ENCODE results near the gene PPARG.
A peak's percentile ranks its signal among the peaks of the same experiment; 100 is the strongest.

Gene PPARG

DNA sequence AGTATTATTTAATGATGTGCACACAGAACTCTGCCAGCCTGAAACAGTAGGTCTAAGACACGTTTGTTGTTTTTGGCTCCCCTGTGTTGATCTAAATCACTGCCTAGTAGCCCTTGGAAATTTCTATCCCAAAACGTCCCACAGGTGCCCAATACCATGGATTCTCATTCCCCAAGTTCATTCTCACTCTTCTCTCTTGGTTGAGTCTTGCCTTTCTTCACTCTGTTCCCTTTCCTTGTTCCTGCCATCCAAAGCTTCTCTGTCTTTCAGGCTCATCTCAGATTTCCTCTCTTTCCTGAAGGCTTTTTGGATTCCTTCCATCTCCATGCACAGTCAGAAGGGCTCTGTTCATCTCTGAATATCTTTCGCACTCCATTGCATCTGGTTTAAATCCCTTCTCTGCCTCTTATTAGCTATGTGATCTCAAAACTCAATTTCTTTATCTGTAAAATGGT, 54.2 kb downstream of the PPARG start:
- no peak for DNase-seq (ENCODE audit: low read depth in 2 of 2)

DNA sequence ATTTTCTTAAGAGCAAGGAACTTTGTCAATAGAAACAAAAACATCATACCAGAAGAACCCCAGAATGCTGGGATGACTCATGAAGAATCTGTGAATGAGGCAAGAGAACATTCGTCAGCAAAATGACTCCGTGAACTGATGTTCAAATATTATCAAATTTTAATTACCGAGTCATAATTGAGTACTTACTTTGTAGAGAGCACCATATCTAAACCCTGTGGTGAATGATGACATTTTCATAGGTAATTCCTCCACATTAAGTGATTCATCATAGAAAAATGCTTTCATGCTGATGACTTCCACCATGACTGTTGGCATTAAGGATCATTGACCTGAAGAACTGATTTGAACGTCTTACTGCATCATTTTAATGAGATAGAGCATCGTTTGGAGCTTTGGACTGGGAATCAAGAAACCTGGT, 56.3 kb downstream of the PPARG start:
- no peak for DNase-seq (ENCODE audit: low read depth in 2 of 2)

DNA sequence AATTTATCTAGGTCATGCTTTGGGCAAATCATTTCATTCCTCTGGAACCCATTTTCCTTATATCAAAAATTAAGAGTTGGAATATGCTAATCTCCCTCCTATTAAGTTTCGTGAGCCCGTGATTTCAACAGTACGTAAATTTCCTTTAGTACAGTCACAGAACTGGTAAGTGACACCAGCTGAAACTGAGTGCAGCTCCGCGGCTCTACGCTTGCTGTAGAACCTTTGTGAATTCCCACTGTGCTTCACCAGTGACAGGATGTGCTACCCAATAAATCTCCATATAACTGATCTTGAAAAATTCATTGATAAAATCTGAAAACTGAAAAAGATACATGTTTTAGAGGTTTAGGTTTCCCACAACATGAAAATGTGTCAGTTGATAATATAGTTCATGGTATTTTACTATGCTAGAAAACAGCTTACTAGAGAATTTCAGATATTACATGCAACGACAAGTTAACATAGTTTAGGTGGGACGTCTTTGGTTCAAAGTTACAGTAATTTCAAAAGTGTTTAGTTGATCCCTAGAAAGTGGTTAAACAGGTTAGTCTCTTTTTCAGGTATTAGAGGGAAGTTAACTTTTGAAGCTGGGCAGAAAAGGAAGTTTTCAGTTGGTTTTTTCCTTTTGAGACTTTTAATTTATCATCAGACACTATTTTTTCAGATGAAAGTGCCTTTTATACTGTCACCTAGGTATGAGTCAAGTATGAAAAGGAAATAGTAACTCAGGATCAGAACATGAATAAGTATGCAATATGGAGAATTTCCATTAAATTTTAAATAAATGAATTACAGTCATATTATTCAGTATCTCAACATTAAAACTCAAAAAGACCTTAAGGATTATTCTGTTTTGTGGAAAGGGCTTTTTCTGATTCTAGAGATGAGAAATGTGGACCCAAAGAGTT, 57.0 kb downstream of the PPARG start:
- DNase-seq (ENCODE audit: low read depth in 2 of 2), result peak in 1 of 2 experiments; percentile 6

DNA sequence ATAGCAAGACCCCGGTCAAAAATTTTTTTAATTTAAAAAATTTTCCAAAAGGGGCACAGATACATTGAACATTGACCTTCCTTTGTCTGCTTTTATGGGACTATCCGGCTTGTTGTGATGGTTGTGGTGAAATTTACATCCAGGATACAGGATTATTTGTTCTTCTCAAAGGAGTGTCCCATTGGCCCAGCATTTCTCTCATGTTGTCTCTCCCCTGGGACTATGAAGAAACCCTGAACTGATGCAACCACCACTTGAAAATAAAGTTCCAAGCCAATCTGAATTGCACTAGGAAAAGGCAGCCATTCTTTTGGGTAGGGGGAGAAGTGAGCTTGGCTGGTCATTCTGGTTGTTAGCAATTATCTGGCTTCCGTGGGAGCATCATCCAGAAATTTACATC, 58.4 kb downstream of the PPARG start:
- no peak for DNase-seq (ENCODE audit: low read depth in 2 of 2)

DNA sequence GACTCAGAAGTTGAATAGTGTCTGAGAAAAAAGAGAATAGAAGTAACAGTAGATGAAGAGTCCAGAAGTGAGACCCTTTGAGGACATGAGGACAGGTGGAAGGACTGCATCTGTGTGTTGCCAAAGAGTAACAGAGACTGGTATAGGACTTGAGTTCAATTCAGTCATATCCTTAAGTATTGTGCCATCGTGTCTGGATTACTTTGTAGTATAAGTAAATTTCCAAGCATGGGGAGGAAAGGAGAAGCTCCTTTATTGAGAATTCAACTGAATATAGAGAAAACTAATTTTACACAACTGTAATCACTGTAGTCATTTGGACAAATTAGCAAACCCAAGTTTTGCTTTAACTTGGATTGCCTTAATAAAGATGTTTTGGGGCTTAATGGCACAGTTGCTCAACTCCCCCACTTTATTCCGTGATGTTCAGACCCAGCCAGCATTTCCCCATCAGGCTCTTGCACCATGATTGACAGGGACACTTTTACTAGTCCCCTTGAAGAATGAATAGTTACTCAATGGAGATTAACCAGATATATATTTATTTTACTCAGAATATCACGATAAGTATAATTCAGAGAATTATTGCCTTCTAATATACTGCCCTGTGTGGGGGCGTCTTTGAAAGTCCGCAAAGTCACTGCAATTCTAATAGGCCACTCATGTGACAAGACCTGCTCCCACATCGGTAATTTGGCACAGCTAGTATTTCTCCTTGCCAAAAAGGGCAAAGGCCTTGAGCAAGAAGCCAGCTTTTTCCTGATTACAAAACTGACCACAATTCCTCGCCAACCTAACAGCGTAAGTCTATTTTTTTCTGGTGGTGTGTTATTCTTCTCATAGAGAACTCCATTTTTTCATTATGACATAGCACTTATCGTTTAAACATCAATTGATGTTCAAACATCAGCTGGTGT, 61.3 kb downstream of the PPARG start:
- DNase-seq (ENCODE audit: low read depth in 2 of 2), result no peak

DNA sequence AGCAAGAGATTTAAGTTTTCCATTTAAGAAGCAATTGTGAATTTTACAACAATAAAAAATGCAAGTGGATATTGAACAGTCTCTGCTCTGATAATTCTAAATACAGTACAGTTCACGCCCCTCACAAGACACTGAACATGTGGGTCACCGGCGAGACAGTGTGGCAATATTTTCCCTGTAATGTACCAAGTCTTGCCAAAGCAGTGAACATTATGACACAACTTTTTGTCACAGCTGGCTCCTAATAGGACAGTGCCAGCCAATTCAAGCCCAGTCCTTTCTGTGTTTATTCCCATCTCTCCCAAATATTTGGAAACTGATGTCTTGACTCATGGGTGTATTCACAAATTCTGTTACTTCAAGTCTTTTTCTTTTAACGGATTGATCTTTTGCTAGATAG, 62.3 kb downstream of the PPARG start:
- DNase-seq (ENCODE audit: low read depth in 2 of 2), result no peak

DNA sequence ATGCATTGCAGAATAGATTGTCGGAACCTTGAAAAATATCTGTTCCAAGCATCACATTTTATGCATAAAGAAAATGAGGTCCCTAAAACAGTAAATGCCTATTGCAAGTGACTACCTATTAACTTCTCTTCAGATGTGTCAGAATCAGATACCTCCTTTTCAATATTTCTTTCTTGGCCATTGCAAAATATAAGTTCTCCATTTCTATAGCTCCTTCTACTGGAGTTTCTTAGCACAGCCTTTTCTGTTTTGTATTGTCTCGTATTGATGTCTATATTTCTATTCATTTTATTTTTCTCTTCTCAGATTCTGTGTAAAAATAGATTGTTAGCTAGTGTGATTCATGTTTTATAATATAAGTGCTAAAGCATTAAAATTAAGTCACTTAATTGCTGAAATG, 63.4 kb downstream of the PPARG start:
- DNase-seq (ENCODE audit: low read depth in 2 of 2), result no peak

DNA sequence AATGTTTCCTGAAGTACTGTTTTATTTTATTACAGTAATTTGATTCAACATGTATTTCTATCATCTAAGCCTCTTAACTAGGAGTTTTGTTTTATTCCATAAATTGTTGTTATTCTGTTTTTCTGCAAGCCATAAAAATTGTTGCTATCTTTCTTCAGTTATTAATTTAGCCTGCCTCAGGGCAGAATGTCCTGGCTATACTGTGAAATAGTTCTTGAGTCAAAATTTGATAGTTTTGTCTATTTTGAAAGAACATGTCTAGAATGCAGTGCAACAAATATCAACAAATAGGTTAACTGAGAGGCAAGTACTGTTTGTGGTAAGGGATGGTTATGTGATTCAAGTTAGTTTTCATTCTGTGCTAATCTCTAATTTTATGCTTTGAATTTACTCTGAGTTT, 63.9 kb downstream of the PPARG start:
- DNase-seq (ENCODE audit: low read depth in 2 of 2), result no peak

DNA sequence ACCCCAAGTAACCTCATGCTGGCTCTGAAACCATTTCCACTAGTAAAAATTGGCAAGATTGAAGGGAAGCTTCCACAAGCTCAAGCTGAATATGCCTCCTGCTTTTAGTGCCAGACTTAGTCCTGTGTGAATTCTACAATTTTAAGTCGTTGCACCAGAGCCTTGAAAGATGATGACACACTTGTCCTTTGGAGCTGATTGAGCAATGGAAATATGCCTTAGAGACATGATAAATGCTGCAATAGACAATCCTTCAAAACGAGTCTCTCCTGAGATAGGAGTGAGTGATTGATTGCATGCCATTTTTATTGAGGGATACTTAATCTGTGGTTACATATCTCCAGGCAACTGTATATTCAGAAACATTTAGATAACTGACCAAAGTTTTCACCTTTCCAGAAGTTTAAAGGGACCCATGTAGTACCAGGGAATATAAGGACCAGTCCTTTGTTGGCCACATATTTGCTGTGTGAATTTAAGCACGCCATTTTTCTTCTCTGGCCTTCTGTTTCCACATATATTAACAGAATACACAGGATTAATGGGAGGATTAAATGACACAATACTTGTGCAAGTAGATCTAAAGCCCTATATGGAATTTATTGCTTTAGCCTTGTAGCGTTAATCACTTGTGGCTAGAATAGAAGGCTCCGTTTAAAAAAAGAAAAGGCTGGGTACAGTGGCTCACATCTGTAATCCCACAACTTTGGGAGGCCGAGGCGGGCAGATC, 65.1 kb downstream of the PPARG start:
- no peak for DNase-seq (ENCODE audit: low read depth in 2 of 2)

DNA sequence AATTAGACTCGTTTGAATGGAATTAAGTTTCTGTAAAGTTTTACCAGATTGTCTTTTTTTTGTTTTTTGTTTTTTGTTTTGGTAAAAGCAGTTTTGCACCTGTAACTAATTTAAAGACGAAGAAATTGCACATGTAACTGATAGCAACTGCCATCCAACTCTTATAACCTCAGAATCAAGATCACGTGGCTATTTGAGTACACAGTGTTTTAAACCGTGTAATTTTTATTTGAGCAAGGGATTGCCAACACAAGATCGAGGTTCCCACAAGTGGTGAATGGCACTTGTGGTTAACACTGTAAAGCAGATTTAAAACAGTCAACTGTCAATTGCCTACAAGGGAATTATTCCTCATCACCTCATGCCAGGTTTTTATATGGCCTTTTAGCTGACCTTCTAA, 67.3 kb downstream of the PPARG start:
- DNase-seq (ENCODE audit: low read depth in 2 of 2), result no peak

DNA sequence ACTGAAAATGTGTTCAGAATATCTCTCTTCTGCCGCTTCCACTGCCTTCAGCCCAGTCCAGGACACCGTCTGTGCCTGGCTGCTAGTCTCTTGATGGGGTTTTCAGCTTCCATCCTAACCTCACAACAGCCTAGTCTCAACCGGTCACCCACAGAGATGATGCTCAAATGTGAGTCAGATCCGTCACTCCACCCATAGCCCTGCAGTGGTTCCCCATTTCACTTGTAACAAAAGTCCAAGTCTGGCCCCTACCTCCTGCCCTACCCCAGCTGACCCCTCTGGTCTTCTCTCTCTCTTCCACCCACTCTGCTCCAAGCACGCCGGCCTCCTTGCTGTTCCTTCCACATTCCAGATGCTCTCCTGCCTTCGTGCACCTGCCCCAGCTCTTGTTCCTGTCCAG, 68.1 kb downstream of the PPARG start:
- DNase-seq (ENCODE audit: low read depth in 2 of 2), result no peak

DNA sequence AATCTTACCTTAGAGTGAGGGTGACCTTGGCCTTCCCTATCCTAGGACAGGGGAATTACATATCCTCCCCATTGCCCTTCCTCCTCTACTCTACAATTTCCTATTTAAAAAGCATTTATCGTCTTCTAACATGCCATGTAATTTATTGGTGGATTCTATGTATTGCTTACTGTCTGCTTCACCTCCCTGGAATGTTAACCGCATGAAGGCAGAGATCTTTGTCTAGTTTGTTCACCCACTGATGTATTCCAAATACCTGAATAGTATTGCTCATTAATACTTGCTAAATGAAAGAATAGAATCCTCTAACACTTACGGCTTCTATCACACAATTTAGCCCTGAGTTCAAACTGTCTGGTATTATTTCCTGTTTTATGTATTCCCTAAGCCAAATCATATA, 68.6 kb downstream of the PPARG start:
- DNase-seq (ENCODE audit: low read depth in 2 of 2), result no peak

DNA sequence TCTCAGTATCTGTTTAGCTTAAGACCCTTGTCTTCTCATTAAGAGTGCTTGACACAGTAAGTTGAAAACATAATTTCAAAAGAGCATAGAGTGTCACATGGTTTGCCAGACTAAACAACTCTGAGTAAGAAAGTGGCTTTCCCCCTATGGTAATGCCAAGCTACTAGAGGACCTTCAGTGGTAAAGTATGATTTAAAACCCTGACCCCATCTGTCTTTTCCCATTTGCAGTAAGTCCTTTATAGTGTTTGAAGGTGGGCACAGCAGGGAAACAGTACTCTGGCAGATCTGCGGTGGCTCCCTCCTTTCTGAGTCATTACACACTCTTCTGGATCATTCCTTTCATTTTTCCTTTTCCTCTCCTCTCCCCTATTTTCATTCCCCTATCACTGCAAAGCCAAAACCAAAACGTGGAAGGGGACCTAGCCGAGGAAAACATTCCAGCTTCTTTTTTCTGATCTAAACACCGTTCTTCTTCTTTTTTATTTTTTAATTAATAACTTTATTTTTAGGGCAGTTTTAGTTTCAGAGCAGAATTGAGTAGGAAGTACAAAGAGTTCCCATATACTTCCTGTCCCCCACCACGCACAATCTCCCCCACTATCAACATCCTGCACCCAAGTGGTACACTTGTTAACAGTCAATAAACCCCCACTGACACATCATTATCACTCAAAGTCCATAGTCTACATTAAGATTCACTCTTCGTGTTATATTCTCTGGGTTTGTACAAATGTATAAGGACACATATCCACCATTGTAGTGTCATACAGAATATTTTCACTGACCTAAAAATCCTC, 74.7 kb downstream of the PPARG start:
- DNase-seq (ENCODE audit: low read depth in 2 of 2), result no peak

DNA sequence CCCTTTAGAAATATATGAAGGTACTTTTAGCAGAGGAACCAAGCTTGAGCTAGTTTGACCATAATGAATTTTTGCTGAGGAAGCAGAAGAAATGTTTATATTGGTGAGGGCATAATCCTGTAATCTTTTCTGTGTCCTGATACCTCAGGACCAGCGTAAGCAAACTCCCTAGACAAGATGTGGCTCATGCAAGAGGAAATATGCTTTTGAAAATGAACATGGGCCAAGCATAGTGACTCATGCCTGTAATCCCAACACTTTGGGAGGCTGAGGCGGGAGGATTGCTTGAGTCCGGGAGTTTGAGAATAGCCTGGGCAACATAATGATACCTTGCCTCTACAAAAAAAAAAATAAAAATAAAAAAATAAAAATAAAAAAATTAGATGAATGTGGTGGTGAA, 78.5 kb downstream of the PPARG start:
- DNase-seq (ENCODE audit: low read depth in 2 of 2), result no peak

DNA sequence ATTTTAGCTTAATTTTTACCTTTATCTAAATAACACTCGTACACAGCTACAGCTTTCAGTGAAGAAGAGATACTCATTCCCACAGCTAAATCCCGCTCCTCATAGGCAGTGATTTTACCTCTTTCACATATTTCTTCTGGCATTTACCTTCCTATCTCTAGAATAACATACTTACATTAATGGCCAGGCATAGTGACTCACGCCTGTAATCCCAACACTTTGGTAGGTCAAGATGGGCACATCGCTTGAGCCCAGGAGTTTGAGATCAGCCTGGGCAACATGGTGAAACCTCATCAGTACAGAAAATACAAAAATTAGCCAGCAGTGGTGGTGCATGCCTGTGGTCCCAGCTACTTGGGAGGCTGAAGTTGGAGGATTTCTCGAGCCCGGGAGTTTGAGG, 80.2 kb downstream of the PPARG start:
- DNase-seq (ENCODE audit: low read depth in 2 of 2), result no peak

DNA sequence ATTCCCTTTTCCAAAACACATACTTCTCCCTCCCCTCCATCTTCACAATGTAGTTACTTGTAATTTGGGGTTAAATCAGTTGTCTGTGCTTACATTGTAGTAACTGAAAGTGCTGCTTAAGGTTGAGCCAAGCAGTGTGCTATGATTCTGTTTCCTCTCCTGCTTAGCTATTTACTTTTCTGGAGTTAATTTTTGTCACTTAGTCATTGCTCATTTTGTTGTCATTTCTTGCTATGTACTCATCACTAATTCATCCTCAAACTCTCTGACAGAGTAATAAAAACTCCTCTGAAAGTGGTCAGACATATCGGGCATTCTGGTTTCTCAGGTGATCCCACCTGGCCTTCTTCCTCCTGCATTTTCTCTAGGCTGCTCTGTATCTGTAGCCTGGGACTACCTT, 80.7 kb downstream of the PPARG start:
- DNase-seq (ENCODE audit: low read depth in 2 of 2), result no peak

DNA sequence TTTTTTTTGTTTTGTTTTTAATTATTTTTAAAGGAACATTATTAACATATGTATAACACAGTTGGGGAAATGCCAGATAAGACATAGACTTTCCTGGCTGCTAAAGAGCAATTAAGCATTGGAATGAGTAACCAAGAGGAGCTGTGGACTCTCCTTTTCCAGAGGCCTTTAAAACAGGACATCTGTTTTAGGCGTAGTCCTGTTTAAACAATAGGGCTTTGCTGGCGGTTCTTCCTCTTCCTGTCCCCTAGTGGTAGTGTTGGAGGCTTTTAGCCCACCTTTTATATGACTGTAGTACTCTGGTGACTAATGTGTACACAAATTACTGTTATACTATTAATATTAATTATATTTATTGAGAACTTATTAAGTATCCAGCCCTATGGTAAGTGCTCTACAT, 81.9 kb downstream of the PPARG start:
- DNase-seq (ENCODE audit: low read depth in 2 of 2), result no peak

DNA sequence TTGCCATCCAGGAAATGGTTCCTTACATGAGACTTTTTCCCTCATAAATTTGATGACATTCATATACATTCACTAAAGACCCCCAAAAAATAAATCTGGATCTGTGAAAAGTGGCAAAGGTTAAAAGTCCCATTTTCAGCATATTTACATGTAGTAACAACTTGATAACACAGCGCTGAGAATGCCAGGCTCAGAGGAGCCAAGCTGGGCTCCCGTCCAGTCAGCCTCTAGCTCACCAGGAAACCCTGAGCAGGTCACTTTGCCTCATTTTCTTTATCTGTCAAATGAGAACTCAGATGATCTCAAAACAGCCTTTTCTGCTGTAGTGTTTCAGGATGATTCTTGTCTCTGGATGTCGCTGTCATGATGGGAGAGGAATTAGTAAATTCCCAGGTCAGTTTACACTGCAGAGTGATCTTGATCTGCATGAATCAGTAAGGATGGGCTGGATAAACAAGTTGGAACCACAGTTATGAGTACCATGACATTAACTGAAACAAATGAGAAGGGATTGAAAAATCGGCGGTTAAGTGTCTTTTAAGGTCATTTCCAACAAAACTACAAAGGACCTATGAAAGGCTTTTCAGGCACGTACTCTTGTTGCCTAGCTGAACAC, 82.8 kb downstream of the PPARG start:
- DNase-seq (ENCODE audit: low read depth in 2 of 2), result no peak

DNA sequence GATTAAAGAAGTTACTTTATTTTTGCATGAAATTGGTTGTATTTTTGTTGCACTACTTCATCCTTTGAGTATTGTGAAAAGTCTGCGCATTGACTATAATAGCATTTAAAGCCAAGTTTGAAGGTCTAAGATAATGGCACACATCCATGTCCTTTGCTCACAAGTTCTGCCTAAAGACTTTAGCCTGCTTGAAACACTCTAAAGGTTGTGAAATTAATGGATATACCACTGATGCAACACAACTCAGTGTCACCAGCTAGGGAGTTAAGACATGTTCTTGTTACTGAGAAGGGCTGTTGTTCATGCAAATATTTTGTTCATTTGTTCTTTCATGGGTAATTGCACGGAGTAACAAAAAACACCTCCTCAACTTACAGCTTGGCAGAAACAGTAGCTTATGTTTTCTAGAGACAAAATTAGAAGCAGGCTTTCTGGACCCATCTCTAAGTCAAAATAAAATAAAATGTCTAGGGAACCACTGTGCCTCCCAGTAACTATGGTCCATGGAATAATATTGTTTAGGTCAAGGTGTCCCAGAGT, 83.9 kb downstream of the PPARG start:
- DNase-seq (ENCODE audit: low read depth in 2 of 2), result no peak

DNA sequence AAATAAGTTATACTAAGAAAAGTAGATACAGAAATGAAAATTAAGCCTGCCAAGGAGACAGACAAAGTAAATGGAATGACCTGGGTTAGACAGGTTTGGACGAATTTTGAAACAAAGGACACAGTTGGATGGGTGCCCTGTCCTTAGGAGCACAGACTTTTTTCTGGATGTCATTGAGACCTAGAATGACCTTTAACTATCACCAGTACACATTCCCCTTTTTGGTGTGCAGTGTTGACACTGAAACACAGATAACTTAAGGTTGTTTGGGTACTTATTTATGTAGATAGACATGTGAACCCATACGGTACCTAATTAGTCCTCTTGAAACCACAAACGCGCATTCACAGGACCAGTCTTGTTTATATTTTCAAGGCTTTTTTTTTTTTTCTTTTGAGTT, 86.7 kb downstream of the PPARG start:
- no peak for DNase-seq (ENCODE audit: low read depth in 2 of 2)
